Fibroblast of pulmonary artery (primary cell): ENCODE measurements around the gene LUZP2.
A peak's percentile ranks its signal among the peaks of the same experiment; 100 is the strongest.

ENCODE experiments used
- DNase-seq: peaks from one replicate; pipeline ENCODE4 v3.0.0-alpha.2; 2010; ENCODE audit warnings: low read depth
- H3K4me3 ChIP-seq: replicated peaks from 2 replicates; pipeline ENCODE4 v1.5.1; 2011; ENCODE audit warnings: low read depth, mild to moderate bottlenecking, control low read depth, low read length, moderate library complexity
- TF ChIP-seq, protein P1 (sequence below): IDR thresholded peaks from 2 replicates; pipeline ENCODE4 v1.5.1; 2011; ENCODE audit warnings: mild to moderate bottlenecking, control low read depth, low read length, inconsistent platforms; ENCODE audit errors: missing control alignments

The LUZP2 gene

DNA sequence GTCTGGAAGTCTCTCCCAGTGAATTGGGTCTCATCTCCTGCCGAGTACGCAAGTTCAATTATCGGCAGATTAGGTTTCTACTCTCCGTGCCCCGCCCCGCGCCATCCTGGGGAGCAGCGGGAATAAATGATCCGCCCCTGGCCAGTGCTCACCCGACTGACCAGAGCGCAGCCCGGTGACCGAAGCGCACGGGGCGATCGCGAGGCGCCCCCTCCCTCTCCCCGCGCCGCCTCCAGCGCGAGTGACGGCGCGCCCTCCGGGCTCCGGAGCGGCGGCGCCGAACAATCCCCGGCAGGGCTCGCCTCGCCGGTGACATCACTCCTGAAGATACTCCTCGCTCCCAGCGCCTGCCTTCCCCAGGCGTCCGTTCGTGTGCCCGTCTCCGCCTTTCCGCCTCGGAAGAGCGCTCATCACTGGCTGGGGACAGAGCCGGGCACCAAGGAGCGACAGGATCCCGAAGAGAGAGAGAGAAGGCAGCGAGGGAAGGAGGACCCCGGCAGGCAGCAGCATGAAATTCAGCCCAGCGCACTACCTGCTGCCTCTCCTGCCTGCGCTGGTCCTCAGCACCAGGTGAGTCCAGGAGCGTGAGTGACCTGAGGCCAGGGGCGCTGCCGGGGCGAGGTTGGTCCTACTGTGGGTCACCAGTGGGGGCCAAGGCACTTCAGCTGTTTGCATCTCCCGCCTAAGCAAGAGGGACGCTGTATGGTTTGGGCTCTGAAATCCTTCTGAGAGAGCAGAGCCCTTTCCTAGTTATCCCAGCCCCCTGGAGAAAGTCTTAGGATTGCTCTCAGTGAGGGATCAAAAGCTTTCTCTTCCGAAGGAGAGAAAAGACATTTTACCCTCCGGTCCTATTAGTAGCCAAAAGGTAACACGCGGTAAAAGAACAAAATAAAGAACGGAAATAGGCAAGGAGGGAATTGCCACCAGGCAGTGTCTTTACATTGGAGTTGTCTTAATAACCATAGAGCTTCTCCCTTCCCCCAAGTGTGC lies at the start of gene LUZP2:
LUZP2 (plus strand) TSS at position 318 of the 990 bp plus-strand sequence.
- TF ChIP-seq, protein P1, sequence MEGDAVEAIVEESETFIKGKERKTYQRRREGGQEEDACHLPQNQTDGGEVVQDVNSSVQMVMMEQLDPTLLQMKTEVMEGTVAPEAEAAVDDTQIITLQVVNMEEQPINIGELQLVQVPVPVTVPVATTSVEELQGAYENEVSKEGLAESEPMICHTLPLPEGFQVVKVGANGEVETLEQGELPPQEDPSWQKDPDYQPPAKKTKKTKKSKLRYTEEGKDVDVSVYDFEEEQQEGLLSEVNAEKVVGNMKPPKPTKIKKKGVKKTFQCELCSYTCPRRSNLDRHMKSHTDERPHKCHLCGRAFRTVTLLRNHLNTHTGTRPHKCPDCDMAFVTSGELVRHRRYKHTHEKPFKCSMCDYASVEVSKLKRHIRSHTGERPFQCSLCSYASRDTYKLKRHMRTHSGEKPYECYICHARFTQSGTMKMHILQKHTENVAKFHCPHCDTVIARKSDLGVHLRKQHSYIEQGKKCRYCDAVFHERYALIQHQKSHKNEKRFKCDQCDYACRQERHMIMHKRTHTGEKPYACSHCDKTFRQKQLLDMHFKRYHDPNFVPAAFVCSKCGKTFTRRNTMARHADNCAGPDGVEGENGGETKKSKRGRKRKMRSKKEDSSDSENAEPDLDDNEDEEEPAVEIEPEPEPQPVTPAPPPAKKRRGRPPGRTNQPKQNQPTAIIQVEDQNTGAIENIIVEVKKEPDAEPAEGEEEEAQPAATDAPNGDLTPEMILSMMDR: no peak
- H3K4me3 ChIP-seq: peak within 1 kb of the TSS; percentile 54
- DNase-seq: peak; percentile 24

DNA sequence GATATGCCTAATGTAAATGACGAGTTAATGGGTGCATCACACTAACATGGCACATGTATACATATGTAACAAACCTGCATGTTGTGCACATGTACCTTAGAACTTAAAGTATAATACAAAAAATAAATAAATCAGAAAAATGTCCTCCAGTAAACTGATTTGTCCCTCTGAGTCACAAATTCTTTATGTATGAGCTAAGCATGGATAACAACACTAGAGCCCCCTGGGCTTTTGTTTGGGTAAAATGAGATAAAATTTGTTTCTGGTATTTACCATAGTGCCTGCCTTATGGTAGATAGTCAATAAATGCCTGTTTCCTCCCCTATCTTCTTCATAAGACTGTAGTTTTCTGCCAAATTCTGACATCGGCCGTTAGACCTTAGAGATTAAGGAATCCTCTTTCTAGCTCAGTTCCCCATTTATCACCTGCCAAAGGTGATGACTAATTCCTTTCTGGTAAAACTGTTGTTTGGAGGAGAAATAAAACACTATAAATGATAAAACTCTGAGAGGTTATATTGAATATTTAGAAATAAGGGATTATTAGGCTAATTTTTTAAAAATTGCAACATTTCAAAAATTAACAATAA lies 43.6 kb upstream of the LUZP2 start:
- peak; percentile 2 for DNase-seq
- H3K4me3 ChIP-seq: no peak overlapping the region

DNA sequence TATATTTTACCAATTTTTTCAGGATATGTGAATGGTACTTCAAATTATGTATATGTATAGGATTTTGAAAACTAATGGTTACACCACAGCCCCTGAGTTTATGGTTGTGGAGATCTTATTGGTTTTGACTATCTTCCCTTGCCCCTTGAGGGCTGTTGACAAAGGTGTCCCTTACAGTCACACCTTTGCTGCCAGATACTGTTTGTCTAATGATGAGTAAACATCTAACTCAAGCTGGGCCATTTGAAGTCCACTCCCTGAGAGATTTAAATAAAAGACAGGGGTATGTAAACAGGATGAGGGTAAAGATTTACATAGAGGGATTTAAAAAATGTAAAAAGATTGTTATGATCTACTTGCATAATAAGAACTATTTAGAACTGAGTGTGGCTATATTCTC lies 38.9 kb upstream of the LUZP2 start:
- no peak overlapping the region for H3K4me3 ChIP-seq
- TF ChIP-seq, protein P1: no peak
- no peak for DNase-seq

More for the DNA sequence above, 43.6 kb upstream of the LUZP2 start:
- TF ChIP-seq, protein P1: no peak

DNA sequence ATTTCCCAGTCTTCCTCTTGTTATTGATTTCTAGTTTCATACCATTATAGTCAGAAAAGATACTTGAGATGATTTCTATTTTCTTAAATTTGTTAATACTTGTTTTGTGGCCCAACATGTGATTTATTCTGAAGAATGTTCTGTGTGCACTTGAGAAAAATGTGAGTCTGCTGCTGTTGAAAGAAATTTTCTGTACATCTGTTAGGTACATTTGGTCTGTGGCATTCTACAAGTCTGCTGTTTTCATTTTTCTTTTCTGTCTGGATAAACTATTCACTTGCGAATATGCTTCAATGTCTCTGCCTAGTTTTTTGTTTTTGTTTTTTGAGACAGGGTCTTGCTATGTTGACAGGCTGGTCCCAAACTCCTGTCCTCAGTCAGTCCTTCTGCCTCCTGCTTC lies 26.4 kb upstream of the LUZP2 start:
- DNase-seq: no peak
- H3K4me3 ChIP-seq: no peak overlapping the region
- TF ChIP-seq, protein P1: no peak

DNA sequence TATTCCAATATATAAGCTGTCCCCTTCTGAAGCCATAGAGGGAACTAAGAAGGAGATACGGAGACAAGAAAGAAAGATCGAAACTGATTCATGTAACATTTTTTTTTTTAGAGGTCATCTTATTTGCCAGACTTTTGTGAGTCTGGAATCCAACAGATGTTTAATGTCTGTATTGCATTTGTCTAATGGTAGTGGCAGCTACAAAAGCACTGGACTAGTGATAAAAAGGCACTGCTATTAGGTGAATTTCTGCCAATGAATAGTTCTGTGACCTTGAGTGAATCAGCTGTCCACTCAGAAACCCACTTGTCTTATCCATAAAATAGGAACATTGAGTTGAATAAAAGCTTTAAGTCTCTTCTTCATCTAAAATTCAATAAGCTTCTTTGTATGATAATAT lies 25.8 kb upstream of the LUZP2 start:
- TF ChIP-seq, protein P1: no peak
- DNase-seq: no peak
- H3K4me3 ChIP-seq: no peak overlapping the region

DNA sequence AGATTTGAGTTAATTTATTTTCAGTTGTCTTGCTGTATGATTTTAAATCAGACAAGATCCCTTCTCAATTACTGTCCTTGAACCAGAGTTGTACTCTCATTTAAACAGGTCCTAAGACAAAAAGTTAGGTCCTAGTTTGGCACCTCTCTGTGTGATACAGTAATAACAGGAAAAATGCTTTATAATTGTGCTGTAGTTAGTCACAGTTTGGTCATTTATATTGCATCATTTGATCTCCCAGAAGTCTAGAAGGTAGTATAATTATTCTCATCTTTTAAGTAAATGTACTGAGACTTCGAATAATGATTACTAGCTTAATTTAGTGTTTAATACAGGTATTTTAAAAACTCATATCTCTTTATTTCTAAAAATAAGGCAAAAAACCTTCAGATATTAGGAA lies 18.1 kb upstream of the LUZP2 start:
- no peak for DNase-seq
- TF ChIP-seq, protein P1: no peak
- no peak overlapping the region for H3K4me3 ChIP-seq
